Measurements from ENCODE around the gene KANSL1. TPM values are rescaled to one million over a fixed set of nuclear protein-coding genes. Genes with fewer than 3 reads are reported as not detected.

The KANSL1 gene
- total RNA-seq, 2 experiments from 2014 or later = 132 to 140 TPM

DNA sequence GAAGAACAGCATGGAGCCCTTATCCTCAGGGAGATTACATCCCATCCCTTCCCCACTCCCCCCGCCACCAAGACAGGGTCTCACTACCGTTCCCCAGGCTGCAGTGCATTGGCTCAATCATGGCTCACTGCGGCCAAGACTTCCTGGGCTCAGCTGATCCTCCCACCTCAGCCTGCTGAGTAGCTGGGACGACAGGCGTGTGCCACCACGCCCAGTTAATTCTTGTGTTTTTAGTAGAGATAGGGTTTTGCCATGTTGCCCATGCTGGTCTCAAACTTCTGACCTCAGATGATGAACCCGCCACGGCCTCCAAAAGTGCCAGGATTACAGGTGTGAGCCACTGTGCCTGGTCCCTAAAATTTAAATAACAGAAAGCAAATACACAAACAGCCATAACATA is 145.4 kb downstream of the KANSL1 start:
- Mint-ChIP-seq H3K36me3 (peaks cover 39% of the 10 kb centered on the region), H3K4me1 (peaks cover 13% of the 10 kb centered on the region), H3K27me3 (no peaks in the 10 kb centered on the region), H3K4me3 (no peak overlapping the region), H3K27ac (no peak overlapping the region), H3K9me3 (no peaks in the 10 kb centered on the region)
- POLR2A ChIA-PET = interaction anchor here (1.3 kb wide), 1 partner anchor 145 kb away, joined by 3 read pairs; the partner anchor contains the start of gene KANSL1
- DNase-seq (no peak), ATAC-seq (ENCODE audit: low read depth) (no peak)

- Mint-ChIP-seq H3K4me1 (peaks cover 12% of the 10 kb centered on the region), H3K9me3 (no peaks in the 10 kb centered on the region), H3K4me3 (no peak overlapping the region), H3K27me3 (no peaks in the 10 kb centered on the region), H3K27ac (no peak overlapping the region), H3K36me3 (peaks cover 39% of the 10 kb centered on the region)
- POLR2A ChIA-PET = interaction anchor here (1.3 kb wide), 1 partner anchor 145 kb away, joined by 3 read pairs; the partner anchor contains the start of gene KANSL1
- no peak for ATAC-seq (ENCODE audit: low read depth)
- DNase-seq = no peak
These were observed 145.8 kb downstream of the KANSL1 start for GRCh38 chr17:46047398-46047797.

DNA sequence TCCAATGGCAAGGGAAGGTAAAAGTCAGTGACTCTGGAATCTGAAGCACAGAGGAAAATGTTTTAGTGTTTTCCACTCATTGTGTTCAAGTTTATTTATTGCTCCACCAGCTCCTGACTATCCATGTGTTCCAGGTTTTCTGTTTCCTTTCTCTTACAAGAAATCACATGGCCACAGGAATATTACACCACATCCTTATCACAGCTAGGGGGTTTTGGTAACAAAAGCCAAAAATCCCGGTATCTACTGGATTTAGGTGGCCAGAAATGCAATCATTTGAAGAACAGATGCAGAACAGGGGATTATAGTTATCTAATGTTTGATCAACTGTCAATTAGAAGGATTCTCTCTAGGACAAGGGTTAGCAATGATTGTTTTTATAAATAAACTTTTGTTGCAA is 146.3 kb downstream of the KANSL1 start:
- H3K36me3 Mint-ChIP-seq = peaks cover 42% of the 10 kb centered on the region
- no peak overlapping the region for H3K27ac Mint-ChIP-seq
- H3K4me1 Mint-ChIP-seq = peaks cover 10% of the 10 kb centered on the region
- no peaks in the 10 kb centered on the region for H3K27me3 Mint-ChIP-seq
- no peaks in the 10 kb centered on the region for H3K9me3 Mint-ChIP-seq
- no peak for DNase-seq
- no peak overlapping the region for H3K4me3 Mint-ChIP-seq
- no peak for ATAC-seq (ENCODE audit: low read depth)
- POLR2A ChIA-PET = interaction anchor here (1.3 kb wide), 1 partner anchor 146 kb away, joined by 3 read pairs; the partner anchor contains the start of gene KANSL1

DNA sequence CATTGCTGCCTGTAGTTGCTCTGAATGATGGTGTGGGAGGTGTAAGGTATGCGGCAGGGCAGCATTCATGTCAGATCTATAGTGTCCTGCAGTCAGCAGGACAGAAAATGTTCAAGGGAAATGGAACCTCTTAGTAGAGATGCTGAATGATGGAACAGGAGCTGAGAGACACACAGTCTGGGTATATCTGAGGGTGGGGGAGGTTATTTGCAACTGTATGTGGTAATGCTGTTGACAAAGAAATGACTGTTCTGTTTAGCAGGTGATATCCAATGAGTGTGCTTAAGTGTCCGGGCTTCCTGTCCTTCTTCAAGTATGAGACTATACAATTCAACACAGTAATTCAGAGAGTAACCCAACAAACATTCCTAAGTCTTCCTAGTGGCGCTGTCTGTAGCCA is 147.6 kb downstream of the KANSL1 start:
- POLR2A ChIA-PET = no interaction called here
- DNase-seq (no peak), ATAC-seq (ENCODE audit: low read depth) (no peak)
- Mint-ChIP-seq H3K27ac (peak overlapping the region; percentile 48), H3K4me1 (peaks cover 7% of the 10 kb centered on the region), H3K27me3 (no peaks in the 10 kb centered on the region), H3K4me3 (no peak overlapping the region), H3K36me3 (peaks cover 37% of the 10 kb centered on the region), H3K9me3 (no peaks in the 10 kb centered on the region)

DNA sequence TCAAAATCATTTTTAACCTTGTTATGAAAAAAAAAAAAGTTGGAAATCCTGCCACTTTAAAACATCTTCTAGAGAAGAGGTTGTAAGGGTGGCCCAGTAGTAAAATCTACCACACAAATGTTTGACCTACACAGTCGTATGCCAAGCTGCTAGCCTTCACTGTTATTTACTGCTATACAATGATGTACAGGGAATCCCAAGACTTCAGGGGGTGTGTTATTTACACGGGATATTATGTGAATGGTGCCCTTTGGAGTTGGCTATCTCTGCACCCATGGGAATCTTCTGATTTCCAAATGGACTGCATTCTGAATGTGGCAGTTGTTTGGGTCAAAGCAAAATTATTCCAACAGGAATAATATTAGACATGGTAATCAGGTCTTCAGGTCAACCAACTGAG is 148.2 kb downstream of the KANSL1 start:
- POLR2A ChIA-PET = interaction anchor here (0.8 to 1.3 kb wide), 2 partner anchors 148 to 167 kb away, joined by 5 read pairs; partner anchors contain the start of gene KANSL1
- DNase-seq (no peak), ATAC-seq (ENCODE audit: low read depth) (no peak)
- Mint-ChIP-seq H3K4me1 (peaks cover 7% of the 10 kb centered on the region), H3K27me3 (no peaks in the 10 kb centered on the region), H3K4me3 (no peak overlapping the region), H3K36me3 (peaks cover 38% of the 10 kb centered on the region), H3K9me3 (no peaks in the 10 kb centered on the region), H3K27ac (no peak overlapping the region)

DNA sequence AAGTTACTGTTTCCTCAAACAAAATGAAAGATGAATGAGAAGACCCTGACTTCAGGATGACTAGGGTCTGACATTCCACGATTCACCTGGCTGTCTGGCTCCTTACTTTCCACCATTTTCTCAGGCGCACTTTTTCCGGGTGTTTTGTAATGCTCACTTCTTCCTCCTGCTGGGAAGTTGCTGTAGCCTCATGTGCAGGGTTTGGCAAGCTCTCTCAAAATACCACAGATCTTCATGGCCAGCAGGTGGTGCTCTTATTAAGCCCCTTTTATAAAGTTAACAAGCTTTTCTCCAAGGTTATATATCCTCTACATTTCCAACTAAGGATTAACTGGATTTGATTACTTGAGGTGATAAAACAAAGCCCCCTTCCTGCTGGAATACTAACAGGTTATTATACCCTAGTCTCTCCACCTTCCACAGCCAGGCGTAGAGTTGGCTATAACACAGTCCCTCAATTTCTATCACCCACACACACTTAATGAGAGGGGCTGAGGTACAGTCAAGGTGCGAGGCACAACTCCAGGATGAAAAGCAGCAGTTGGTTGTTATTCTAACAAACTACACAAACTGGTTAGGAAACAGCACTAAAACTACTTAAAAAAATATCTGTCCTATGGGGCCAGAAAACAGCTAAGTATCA is 148.8 kb downstream of the KANSL1 start:
- no peaks in the 10 kb centered on the region for H3K27me3 Mint-ChIP-seq
- H3K36me3 Mint-ChIP-seq = peaks cover 34% of the 10 kb centered on the region
- POLR2A ChIA-PET = interaction anchor here (0.8 to 1.3 kb wide), 3 partner anchors 11 to 168 kb away, joined by 3 to 5 read pairs (median 5); partner anchors contain the start of gene KANSL1
- H3K4me3 Mint-ChIP-seq = no peak overlapping the region
- H3K4me1 Mint-ChIP-seq = peaks cover 7% of the 10 kb centered on the region
- no peak for DNase-seq
- H3K9me3 Mint-ChIP-seq = no peaks in the 10 kb centered on the region
- ATAC-seq (ENCODE audit: low read depth) = peak; percentile 36
- no peak overlapping the region for H3K27ac Mint-ChIP-seq

DNA sequence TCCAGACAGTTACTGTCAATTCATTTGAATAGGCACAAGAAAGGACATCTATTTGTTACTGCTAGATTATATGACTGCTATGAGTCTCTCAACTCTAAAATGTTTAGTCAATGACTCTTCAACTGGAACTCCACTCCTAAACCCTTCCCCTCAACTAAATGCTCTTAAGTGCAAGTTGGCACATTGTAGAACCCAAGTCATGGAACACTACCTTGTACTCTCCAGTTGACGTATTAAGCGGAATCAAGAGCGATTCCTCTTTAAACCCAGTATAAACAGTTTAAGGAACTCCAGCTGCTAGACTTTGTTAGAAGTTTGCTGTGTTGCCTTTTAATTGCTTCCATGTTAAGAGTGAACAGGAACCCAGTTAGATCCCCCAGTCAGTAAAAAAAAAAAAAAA is 149.6 kb downstream of the KANSL1 start:
- ATAC-seq (ENCODE audit: low read depth) (no peak), DNase-seq (no peak)
- Mint-ChIP-seq H3K36me3 (peaks cover 32% of the 10 kb centered on the region), H3K4me1 (peaks cover 7% of the 10 kb centered on the region), H3K27ac (no peak overlapping the region), H3K27me3 (no peaks in the 10 kb centered on the region), H3K9me3 (no peaks in the 10 kb centered on the region), H3K4me3 (no peak overlapping the region)
- POLR2A ChIA-PET = interaction anchor here (0.9 kb wide), 1 partner anchor 10 kb away, joined by 3 read pairs; no protein-coding TSS in a partner anchor

DNA sequence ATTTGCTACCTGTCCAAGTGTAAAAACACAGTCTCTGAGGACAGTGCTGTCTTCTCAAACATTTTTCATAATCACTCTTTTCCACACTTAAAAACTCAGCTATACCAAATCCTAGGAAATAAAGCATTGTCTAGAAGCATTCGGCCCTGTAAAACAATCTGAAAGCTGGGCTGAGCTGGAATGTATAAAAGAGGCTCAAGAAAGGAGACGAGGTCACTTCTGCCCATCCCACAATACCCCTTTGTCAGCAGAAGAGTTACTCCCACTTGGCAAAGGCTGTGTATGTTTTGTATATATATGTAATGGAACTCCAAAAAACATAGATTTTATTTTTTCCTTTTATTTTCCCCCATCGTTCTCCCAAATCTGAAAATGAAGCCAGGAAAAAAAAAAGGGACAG is 150.3 kb downstream of the KANSL1 start:
- ATAC-seq (ENCODE audit: low read depth) = no peak
- Mint-ChIP-seq H3K9me3 (no peaks in the 10 kb centered on the region), H3K4me3 (no peak overlapping the region), H3K36me3 (peaks cover 35% of the 10 kb centered on the region), H3K4me1 (peaks cover 8% of the 10 kb centered on the region), H3K27ac (no peak overlapping the region), H3K27me3 (no peaks in the 10 kb centered on the region)
- DNase-seq = no peak
- POLR2A ChIA-PET = interaction anchor here (0.6 kb wide), 2 partner anchors 122 to 145 kb away, joined by 4 to 5 read pairs; no protein-coding TSS in a partner anchor

GRCh38 chr17:46042246-46042645 is 151.0 kb downstream of the KANSL1 start:
- no peak for DNase-seq
- ATAC-seq (ENCODE audit: low read depth) = no peak
- peaks cover 32% of the 10 kb centered on the region for H3K36me3 Mint-ChIP-seq
- no peak overlapping the region for H3K4me3 Mint-ChIP-seq
- no peaks in the 10 kb centered on the region for H3K9me3 Mint-ChIP-seq
- POLR2A ChIA-PET = no interaction called here
- H3K4me1 Mint-ChIP-seq = peaks cover 10% of the 10 kb centered on the region
- H3K27me3 Mint-ChIP-seq = no peaks in the 10 kb centered on the region
- no peak overlapping the region for H3K27ac Mint-ChIP-seq

DNA sequence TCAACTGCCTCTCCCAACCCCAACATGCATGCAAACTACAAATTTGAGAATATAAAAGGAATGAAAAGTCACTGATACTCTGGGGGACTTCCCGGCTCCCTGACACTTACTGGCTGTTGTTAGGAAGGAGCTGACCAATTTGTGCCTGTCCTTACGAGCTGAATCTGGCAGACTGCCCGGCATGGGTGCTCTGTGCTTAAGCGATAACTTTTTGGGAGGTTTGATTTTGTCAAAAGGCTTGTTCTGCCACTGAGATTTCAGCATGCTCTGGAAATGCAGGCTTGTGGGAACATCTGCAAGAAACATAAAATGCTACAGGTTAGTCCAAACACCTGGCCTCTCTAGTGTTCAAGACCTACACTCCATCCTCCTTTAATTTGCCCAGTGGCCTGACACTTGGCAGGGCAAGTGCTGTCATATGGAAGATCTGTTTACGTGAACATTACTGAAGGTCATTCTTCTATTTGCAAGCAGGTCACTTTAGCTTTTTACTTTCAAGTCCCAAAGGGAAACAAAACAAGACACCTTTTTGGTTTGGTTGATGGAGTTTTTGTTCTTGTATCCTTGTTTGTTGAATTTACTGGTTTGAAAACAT is 153.5 kb downstream of the KANSL1 start:
- POLR2A ChIA-PET = no interaction called here
- no peak for ATAC-seq (ENCODE audit: low read depth)

DNA sequence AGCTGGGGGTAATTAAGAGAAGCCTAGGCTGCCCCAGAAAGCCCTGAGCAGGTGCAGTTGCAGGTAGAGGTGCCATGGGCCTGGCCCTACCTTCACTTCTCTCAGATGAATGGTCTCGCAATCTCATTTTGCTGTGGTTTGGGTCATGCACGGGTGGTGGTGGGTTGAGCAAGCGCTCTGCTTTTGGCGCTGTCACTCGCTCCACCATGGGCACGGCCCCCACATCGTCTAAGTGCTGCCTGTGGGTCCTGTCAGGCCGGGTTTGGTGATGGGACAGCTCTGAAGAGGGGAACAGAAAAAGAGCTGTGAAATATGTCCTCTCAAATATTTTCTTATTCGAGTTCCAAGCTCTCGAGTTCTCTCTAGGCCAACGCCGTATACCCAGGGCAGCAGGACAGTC is 154.3 kb downstream of the KANSL1 start:
- POLR2A ChIA-PET = no interaction called here
- H3K27ac Mint-ChIP-seq = no peak overlapping the region
- H3K4me1 Mint-ChIP-seq = peaks cover 12% of the 10 kb centered on the region
- no peaks in the 10 kb centered on the region for H3K9me3 Mint-ChIP-seq
- H3K4me3 Mint-ChIP-seq = no peak overlapping the region
- no peak for DNase-seq
- H3K27me3 Mint-ChIP-seq = no peaks in the 10 kb centered on the region
- H3K36me3 Mint-ChIP-seq = peaks cover 31% of the 10 kb centered on the region
- ATAC-seq (ENCODE audit: low read depth) = no peak

More for the DNA sequence above, 153.5 kb downstream of the KANSL1 start:
- peaks cover 29% of the 10 kb centered on the region for H3K36me3 Mint-ChIP-seq
- H3K4me3 Mint-ChIP-seq = no peak overlapping the region
- no peak overlapping the region for H3K27ac Mint-ChIP-seq
- H3K27me3 Mint-ChIP-seq = no peaks in the 10 kb centered on the region
- DNase-seq = no peak
- no peaks in the 10 kb centered on the region for H3K9me3 Mint-ChIP-seq
- H3K4me1 Mint-ChIP-seq = peaks cover 14% of the 10 kb centered on the region

- POLR2A ChIA-PET = no interaction called here
- no peak for ATAC-seq (ENCODE audit: low read depth)
- Mint-ChIP-seq H3K36me3 (peaks cover 27% of the 10 kb centered on the region), H3K27ac (no peak overlapping the region), H3K4me1 (peaks cover 11% of the 10 kb centered on the region), H3K4me3 (no peak overlapping the region), H3K9me3 (no peaks in the 10 kb centered on the region), H3K27me3 (no peaks in the 10 kb centered on the region)
- no peak for DNase-seq
These were observed 154.8 kb downstream of the KANSL1 start for GRCh38 chr17:46038414-46038813.

- DNase-seq = no peak
- POLR2A ChIA-PET = no interaction called here
- H3K27me3 Mint-ChIP-seq = no peaks in the 10 kb centered on the region
- no peak for ATAC-seq (ENCODE audit: low read depth)
- H3K4me3 Mint-ChIP-seq = no peak overlapping the region
- H3K9me3 Mint-ChIP-seq = no peaks in the 10 kb centered on the region
- peaks cover 27% of the 10 kb centered on the region for H3K36me3 Mint-ChIP-seq
- H3K27ac Mint-ChIP-seq = peak overlapping the region; percentile 60
- peaks cover 10% of the 10 kb centered on the region for H3K4me1 Mint-ChIP-seq
These were observed 155.4 kb downstream of the KANSL1 start for GRCh38 chr17:46037722-46038255.

GRCh38 chr17:46036491-46036890 is 156.7 kb downstream of the KANSL1 start:
- H3K36me3 Mint-ChIP-seq = peaks cover 30% of the 10 kb centered on the region

More at GRCh38 chr17:46036491-46036890, 156.7 kb downstream of the KANSL1 start:
- no peaks in the 10 kb centered on the region for H3K27me3 Mint-ChIP-seq
- no peak for ATAC-seq (ENCODE audit: low read depth)
- H3K4me3 Mint-ChIP-seq = no peak overlapping the region
- no peaks in the 10 kb centered on the region for H3K9me3 Mint-ChIP-seq
- no peak overlapping the region for H3K27ac Mint-ChIP-seq
- no peak for DNase-seq
- POLR2A ChIA-PET = no interaction called here
- peaks cover 10% of the 10 kb centered on the region for H3K4me1 Mint-ChIP-seq

All from activated naive CD8-positive, alpha-beta T cell treated with anti-CD3 and anti-CD28 coated beads, Interleukin-2, amount 10 ng/mL, durations not matched to agents 7 days and 5 days (primary cell).